OCI-LY1 (cell line): ENCODE measurements around the gene ZNF20.

Experiments
- H2AFZ ChIP-seq: fragments of 200-600 bp; sonication (generic), shearing (Covaris generic); 2 replicates; pipeline ENCODE4 v1.6.0; 2014; ENCODE audit warnings: antibody characterized with exemption, mild to moderate bottlenecking, low read length
- H3F3A ChIP-seq: fragments of 200-600 bp; sonication (generic), shearing (Covaris generic); 2 replicates; pipeline ENCODE4 v1.6.0; 2014; ENCODE audit warnings: mild to moderate bottlenecking, antibody characterized with exemption, low read length, moderate library complexity; ENCODE audit not compliant: insufficient read depth
- H3K27ac ChIP-seq: fragments of 200-600 bp; sonication (generic); 2 replicates; pipeline ENCODE4 v1.5.1; 2014; ENCODE audit warnings: low read length, mixed run types, mild to moderate bottlenecking, low read depth; ENCODE audit not compliant: poor library complexity, severe bottlenecking
- H3K27me3 ChIP-seq: fragments of 200-600 bp; sonication (generic); 2 replicates; pipeline ENCODE4 v1.6.0; 2014; ENCODE audit warnings: antibody characterized with exemption, mild to moderate bottlenecking, low read length, moderate library complexity; ENCODE audit not compliant: insufficient read depth
- H3K36me3 ChIP-seq: fragments of 200-600 bp; sonication (generic); 2 replicates; pipeline ENCODE4 v1.6.1; 2014; ENCODE audit warnings: mild to moderate bottlenecking, antibody characterized with exemption, low read length, moderate library complexity, mixed read lengths; ENCODE audit not compliant: insufficient read depth
- H3K4me1 ChIP-seq: fragments of 200-600 bp; sonication (generic); 2 replicates; pipeline ENCODE4 v1.5.1; 2014; ENCODE audit warnings: mild to moderate bottlenecking, low read length, moderate library complexity; ENCODE audit not compliant: insufficient read depth, severe bottlenecking
- H3K4me2 ChIP-seq: fragments of 200-600 bp; sonication (generic), shearing (Covaris generic); 2 replicates; pipeline ENCODE4 v1.6.1; 2014; ENCODE audit warnings: low read length
- H3K4me3 ChIP-seq: fragments of 200-600 bp; sonication (generic); 2 replicates; pipeline ENCODE4 v1.5.1; 2014; ENCODE audit warnings: low read length, low read depth, mild to moderate bottlenecking, mixed read lengths; ENCODE audit not compliant: poor library complexity, severe bottlenecking
- H3K79me2 ChIP-seq: fragments of 200-600 bp; shearing (Covaris generic); 2 replicates; pipeline ENCODE4 v1.6.1; 2016; ENCODE audit warnings: mixed run types, low read length, mixed read lengths; ENCODE audit not compliant: insufficient read depth
- H3K9ac ChIP-seq: fragments of 200-600 bp; sonication (generic), shearing (Covaris generic); 2 replicates; pipeline ENCODE4 v1.6.1; 2014; ENCODE audit warnings: mild to moderate bottlenecking, low read length, mixed read lengths
- H3K9me2 ChIP-seq: fragments of 200-600 bp; sonication (generic), shearing (Covaris generic); 2 replicates; pipeline ENCODE4 v1.6.1; 2014; ENCODE audit warnings: low read depth, mild to moderate bottlenecking, low read length, mixed read lengths
- H3K9me3 ChIP-seq: fragments of 200-600 bp; shearing (Covaris generic); 2 replicates; pipeline ENCODE4 v1.6.1; 2014; ENCODE audit warnings: low read length, mixed read lengths
- H4K20me1 ChIP-seq: fragments of 200-600 bp; sonication (generic), shearing (Covaris generic); 2 replicates; pipeline ENCODE4 v1.6.0; 2016; ENCODE audit warnings: mild to moderate bottlenecking, low read length; ENCODE audit not compliant: insufficient read depth
- EZH2 ChIP-seq: fragments of 200-600 bp; sonication (generic), shearing (Covaris generic); IDR thresholded peaks from 2 replicates; pipeline ENCODE4 v1.8.0; 2017; ENCODE audit warnings: borderline replicate concordance, mixed run types, mild to moderate bottlenecking, antibody characterized with exemption, low read length, moderate library complexity, mixed read lengths
- TF ChIP-seq, protein P1 (sequence below): fragments of 200-600 bp; sonication (generic), shearing (Covaris generic); IDR thresholded peaks from 2 replicates; pipeline ENCODE4 v1.5.1; 2017; ENCODE audit warnings: mild to moderate bottlenecking, antibody characterized with exemption, low read length, moderate library complexity, mixed read lengths

ZNF20 gene

GRCh38 chr19:12113121-12113520, 27.0 kb downstream of the ZNF20 start:
- no peaks in the 10 kb centered on the region for H3K4me1 ChIP-seq
- H3K27me3 ChIP-seq, result no peaks in the 10 kb centered on the region
- H3K9me3 ChIP-seq, result peaks cover 14% of the 10 kb centered on the region
- H3K9ac ChIP-seq, result no peak overlapping the region
- H3F3A ChIP-seq, result no peaks in the 10 kb centered on the region
- no peak overlapping the region for H3K27ac ChIP-seq
- H3K4me2 ChIP-seq, result no peak overlapping the region
- no peaks in the 10 kb centered on the region for H4K20me1 ChIP-seq
- H3K36me3 ChIP-seq, result no peaks in the 10 kb centered on the region; the same call in 1 of the 2 replicates
- H3K4me3 ChIP-seq, result no peak overlapping the region
- no peak overlapping the region for H2AFZ ChIP-seq
- TF ChIP-seq EZH2, result no peak
- TF ChIP-seq, protein P1, sequence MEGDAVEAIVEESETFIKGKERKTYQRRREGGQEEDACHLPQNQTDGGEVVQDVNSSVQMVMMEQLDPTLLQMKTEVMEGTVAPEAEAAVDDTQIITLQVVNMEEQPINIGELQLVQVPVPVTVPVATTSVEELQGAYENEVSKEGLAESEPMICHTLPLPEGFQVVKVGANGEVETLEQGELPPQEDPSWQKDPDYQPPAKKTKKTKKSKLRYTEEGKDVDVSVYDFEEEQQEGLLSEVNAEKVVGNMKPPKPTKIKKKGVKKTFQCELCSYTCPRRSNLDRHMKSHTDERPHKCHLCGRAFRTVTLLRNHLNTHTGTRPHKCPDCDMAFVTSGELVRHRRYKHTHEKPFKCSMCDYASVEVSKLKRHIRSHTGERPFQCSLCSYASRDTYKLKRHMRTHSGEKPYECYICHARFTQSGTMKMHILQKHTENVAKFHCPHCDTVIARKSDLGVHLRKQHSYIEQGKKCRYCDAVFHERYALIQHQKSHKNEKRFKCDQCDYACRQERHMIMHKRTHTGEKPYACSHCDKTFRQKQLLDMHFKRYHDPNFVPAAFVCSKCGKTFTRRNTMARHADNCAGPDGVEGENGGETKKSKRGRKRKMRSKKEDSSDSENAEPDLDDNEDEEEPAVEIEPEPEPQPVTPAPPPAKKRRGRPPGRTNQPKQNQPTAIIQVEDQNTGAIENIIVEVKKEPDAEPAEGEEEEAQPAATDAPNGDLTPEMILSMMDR, result no peak
- no peaks in the 10 kb centered on the region for H3K9me2 ChIP-seq
- no peaks in the 10 kb centered on the region for H3K79me2 ChIP-seq

DNA sequence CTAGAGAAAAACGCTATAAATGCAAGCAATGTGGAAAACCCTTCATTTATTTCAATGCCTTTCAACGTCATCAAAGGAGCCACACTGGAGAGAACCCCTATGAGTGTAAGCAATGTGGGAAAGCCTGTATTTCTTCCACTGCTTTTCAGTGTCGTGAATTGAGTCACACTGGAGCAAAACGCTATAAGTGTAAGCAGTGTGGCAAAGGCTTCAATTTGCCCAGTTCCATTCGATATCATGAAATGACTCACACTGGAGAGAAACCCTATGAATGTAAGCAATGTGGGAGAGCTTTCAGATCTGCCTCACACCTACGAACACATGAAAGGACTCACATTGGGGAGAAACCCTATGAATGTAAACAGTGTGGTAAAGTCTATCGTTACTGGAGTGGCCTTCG, 27.4 kb downstream of the ZNF20 start:
- Histone ChIP-seq H3K9ac (no peak overlapping the region), H3K4me2 (no peak overlapping the region), H3K9me3 (peaks cover 14% of the 10 kb centered on the region), H3K36me3 (no peaks in the 10 kb centered on the region; the same call in 1 of the 2 replicates), H3K27ac (no peak overlapping the region), H3K4me3 (no peak overlapping the region), H3K9me2 (no peaks in the 10 kb centered on the region), H2AFZ (no peak overlapping the region), H4K20me1 (no peaks in the 10 kb centered on the region), H3F3A (no peaks in the 10 kb centered on the region), H3K79me2 (no peaks in the 10 kb centered on the region), H3K4me1 (no peaks in the 10 kb centered on the region), H3K27me3 (no peaks in the 10 kb centered on the region)
- TF ChIP-seq, protein P1, result no peak
- TF ChIP-seq EZH2, result no peak

DNA sequence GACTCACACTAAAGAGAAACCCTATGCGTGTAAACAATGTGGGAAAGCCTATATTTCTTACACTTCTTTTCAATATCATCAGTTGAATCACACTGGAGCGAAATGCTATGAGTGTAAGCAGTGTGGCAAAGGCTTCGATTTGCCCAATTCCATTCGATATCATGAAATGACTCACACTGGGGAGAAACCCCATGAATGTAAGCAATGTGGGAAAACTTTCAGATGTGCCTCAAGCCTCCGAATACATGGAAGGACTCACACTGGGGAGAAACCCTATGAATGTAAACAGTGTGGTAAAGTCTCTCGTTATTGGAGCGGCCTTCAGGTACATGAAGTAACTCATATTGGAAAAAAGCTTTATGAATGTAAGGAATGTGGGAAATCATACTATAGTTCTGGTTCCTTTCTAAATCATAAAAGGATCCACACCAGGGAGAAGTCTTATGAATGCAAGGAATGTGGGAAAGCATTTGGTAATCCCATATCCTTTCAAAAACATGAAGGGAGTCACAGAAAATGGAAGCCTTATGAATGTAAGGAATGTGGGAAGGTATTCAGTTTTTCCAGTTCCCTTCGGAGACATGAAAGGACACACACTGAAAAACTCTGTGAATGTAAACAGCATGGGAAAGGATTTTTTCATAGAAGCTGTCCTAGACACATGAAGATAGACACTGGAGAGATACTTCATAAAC, 28.1 kb downstream of the ZNF20 start:
- Histone ChIP-seq H3K27me3 (no peaks in the 10 kb centered on the region), H3K79me2 (no peaks in the 10 kb centered on the region), H3F3A (no peaks in the 10 kb centered on the region), H3K9me3 (peaks cover 14% of the 10 kb centered on the region), H3K36me3 (no peaks in the 10 kb centered on the region; the same call in 1 of the 2 replicates), H3K4me2 (no peak overlapping the region), H4K20me1 (no peaks in the 10 kb centered on the region), H3K27ac (no peak overlapping the region), H2AFZ (no peak overlapping the region), H3K4me1 (no peaks in the 10 kb centered on the region), H3K4me3 (no peak overlapping the region), H3K9me2 (no peaks in the 10 kb centered on the region), H3K9ac (no peak overlapping the region)
- TF ChIP-seq, protein P1, result no peak
- no peak for TF ChIP-seq EZH2
